Heart left ventricle (tissue), 16 donors: ENCODE results near the gene ERBB4. TPM values are rescaled to one million over a fixed set of nuclear protein-coding genes. Genes with fewer than 3 reads are reported as not detected.

Experiments
- ATAC-seq, 4 donors: fragments of 200-7000 bp; cut with Tn5 transposase; one replicate each; pipeline ENCODE4 v1.9.1; 2020 to 2022; ENCODE audit warnings: moderate library complexity in 4 of 4, mild to moderate bottlenecking in 3 of 4, moderate number of reproducible peaks in 1 of 4
- DNase-seq, 5 donors: peaks; one replicate each; pipeline ENCODE4 v3.0.0-alpha.2; 2020
- H3K27ac ChIP-seq, 12 donors: fragments of 200-600 bp; sonication (generic) in 4 of 12; one replicate each; pipeline versions ENCODE4 v1.5.0 to v1.8.0; 2016 to 2022; ENCODE audit warnings: mild to moderate bottlenecking in 2 of 12
- H3K27me3 ChIP-seq, 9 donors: fragments of 200-600 bp; sonication (generic) in 2 of 9; one replicate each; pipeline versions ENCODE4 v1.5.1 to v1.8.0; 2016 to 2022; ENCODE audit warnings: mild to moderate bottlenecking in 3 of 9
- H3K36me3 ChIP-seq, 9 donors: fragments of 200-600 bp; sonication (generic) in 2 of 9; one replicate each; pipeline versions ENCODE4 v1.5.0 to v1.8.0; 2018 to 2022; ENCODE audit warnings: mild to moderate bottlenecking in 2 of 9
- H3K4me1 ChIP-seq, 12 donors: fragments of 200-600 bp; sonication (generic) in 4 of 12; one replicate each; pipeline versions ENCODE4 v1.5.0 to v1.8.0; 2016 to 2022; ENCODE audit warnings: mild to moderate bottlenecking in 3 of 12
- H3K4me3 ChIP-seq, 12 donors: fragments of 200-600 bp; sonication (generic) in 4 of 12; one replicate each; pipeline versions ENCODE4 v1.5.0 to v1.8.0; 2017 to 2022; ENCODE audit warnings: mild to moderate bottlenecking in 9 of 12, moderate library complexity in 4 of 12
- H3K9me3 ChIP-seq, 12 donors: fragments of 200-600 bp; sonication (generic) in 4 of 12; one replicate each; pipeline versions ENCODE4 v1.5.0 to v1.8.0; 2016 to 2022; ENCODE audit warnings: mild to moderate bottlenecking in 1 of 12
- CTCF ChIP-seq, 12 donors: fragments of 200-600 bp; sonication (generic) in 4 of 12; IDR thresholded peaks; one replicate each; pipeline versions ENCODE4 v1.5.0 to v1.8.0; 2018 to 2022; ENCODE audit warnings: antibody characterized with exemption in 12 of 12, mild to moderate bottlenecking in 5 of 12
- POLR2A ChIP-seq, 2 donors: fragments of 450-650 bp; IDR thresholded peaks; one replicate each; pipeline ENCODE4 v1.6.1; 2017; ENCODE audit warnings: antibody characterized with exemption in 2 of 2, mild to moderate bottlenecking in 2 of 2, moderate library complexity in 2 of 2
- WGBS, 4 donors: extraction: QIAGEN DNeasy Blood & Tissue Kit in 2 of 4; methylation state at CpG; one replicate each; pipeline versions ENCODE4 v1.1.5 to v1.1.7; 2013 to 2018; 5-methylcytosine and 5-hydroxymethylcytosine counted together
- intact Hi-C, 10 donors: fragments of 100-400 bp; cut with DNase I; formaldehyde crosslinking; loops; one replicate each; pipeline versions ENCODE4 v1.11.1 to v1.14.2; 2022
- polyA plus RNA-seq, 2 donors: library from polyadenylated mRNA; stranded (reverse); fragments of 200-250 nt; gene quantifications; one replicate each; pipeline ENCODE4 v1.2.3, GENCODE V29; 2013
- total RNA-seq, 9 donors: library from RNA; depleted of rRNA in 2 of 9; stranded (reverse); fragments of >200 nt in 2 of 9; fragmentation: NEBNext Ultra II Directional in 3 of 9; extraction: Animal tissue kit (Norgen Biotek cat#: 25700) in 3 of 9; gene quantifications; one replicate each; pipeline versions ENCODE4 v1.1.0 to v1.2.4, GENCODE V29; 2016 to 2023
- donor health status: ischemic (EF 13 %, LVEDD 7.1; RV severe dilation, severe dysfunction).
- donor health status: healthy with polysubstance abuse.
- donor health status: DM: no; HTN: yes; CAD: no.
- donor health status: DM: no; HTN: no; CAD: no.
- donor health status: ischemic (EF 25% LVEDD 6.9; RV normal size, moderate dysfunction).
- donor health status: ischemic (EF 25% LVEDD 5.7; RV mildly dilated, moderate dysfunction).
- donor health status: healthy.
- donor health status: DM: yes; HTN: yes; CAD: no.
- donor health status: ischemic (EF 35%, LVEDD 5.7; RV mildly dilated, moderate dysfunction).
- donor health status: nonischemic (EF 11% LVEDD 7.7; RV severe dilation, severe dysfunction).
- donor health status: DM: yes; HTN: yes; CAD: no.
- donor health status: PGD.
- donor health status: ischemic (EF 29% LVEDD 5.4; RV normal size, mild dysfunction).
- donor health status: nonischemic (EF 23%, LVEDD 6.1; RV moderate dilation, normal function).

Gene ERBB4
- total and polyA plus RNA-seq, 11 donors, result 1.3 to 29.5 (median 11.7) TPM

DNA sequence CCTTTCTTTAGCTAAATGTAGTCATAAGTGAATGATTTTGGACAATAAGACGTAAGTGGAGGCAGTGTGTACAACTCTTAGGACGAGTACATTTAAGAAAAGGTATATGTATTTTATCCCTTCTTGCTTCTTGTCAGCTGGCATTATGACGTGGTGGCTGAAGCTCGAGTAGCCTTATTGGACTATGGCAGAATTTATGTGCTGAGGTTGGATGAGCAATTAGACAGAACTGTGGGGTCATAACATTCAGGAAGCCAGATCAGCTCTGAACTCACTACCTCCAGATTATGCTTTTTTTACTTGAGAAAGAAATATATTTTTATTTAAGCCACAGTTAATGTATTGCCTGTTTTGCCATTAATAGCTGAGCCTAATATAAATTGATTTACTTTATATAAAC lies 661.5 kb downstream of the ERBB4 start:
- ATAC-seq (no peak), DNase-seq (no peak)
- Histone ChIP-seq H3K4me3 (no peak overlapping the region), H3K27me3 (no peaks in the 10 kb centered on the region), H3K9me3 (no peaks in the 10 kb centered on the region), H3K36me3 (no peaks in the 10 kb centered on the region), H3K27ac (no peak overlapping the region), H3K4me1 (no peaks in the 10 kb centered on the region)
- intact Hi-C loops, result loop anchor here in 1 of 10 donors (10.0 kb wide), 1 partner anchor 668 kb away; no protein-coding TSS in a partner anchor
- WGBS, 4 donors, result 73 to 87% (median 78%) methylated on average over 4 of the region's 4 CpGs
- TF ChIP-seq POLR2A (IDR thresholded peaks at IDR 0.05) (no peak), CTCF (IDR thresholded peaks at IDR 0.05) (no peak)

DNA sequence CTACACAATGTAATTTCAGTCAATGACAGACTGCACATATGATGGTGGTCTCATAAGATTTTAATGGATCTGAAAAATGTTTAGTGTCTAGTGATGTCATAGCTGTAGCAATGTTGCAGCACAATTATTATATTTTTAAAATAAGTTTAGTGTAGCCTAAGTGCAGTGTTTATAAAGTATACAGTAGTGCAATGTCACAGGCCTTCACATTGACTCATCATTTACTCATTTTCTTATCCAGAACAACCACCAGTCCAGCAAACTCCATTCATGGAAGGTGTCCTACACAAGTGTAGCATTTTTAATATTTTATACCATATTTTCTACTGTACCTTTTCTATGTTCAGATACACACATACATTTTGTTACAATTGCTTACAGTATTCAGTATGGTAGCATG lies 663.1 kb downstream of the ERBB4 start:
- H3K4me1 ChIP-seq, result no peaks in the 10 kb centered on the region
- ATAC-seq (no peak), DNase-seq (no peak)
- TF ChIP-seq POLR2A (IDR thresholded peaks at IDR 0.05) (no peak), CTCF (IDR thresholded peaks at IDR 0.05) (no peak)
- H3K36me3 ChIP-seq, result no peaks in the 10 kb centered on the region
- no peaks in the 10 kb centered on the region for H3K9me3 ChIP-seq
- no peak overlapping the region for H3K4me3 ChIP-seq
- H3K27ac ChIP-seq, result no peak overlapping the region
- no peaks in the 10 kb centered on the region for H3K27me3 ChIP-seq
- intact Hi-C loops, result loop anchor here in 1 of 10 donors (10.0 kb wide), 1 partner anchor 669 kb away; no protein-coding TSS in a partner anchor

- H3K4me3 ChIP-seq, result no peak overlapping the region
- TF ChIP-seq POLR2A (IDR thresholded peaks at IDR 0.05), result no peak
- no peak for TF ChIP-seq CTCF (IDR thresholded peaks at IDR 0.05)
- peak in 1 of 4 donors; percentile 41 for ATAC-seq
- no peak for DNase-seq
- no peak overlapping the region for H3K27ac ChIP-seq
- H3K36me3 ChIP-seq, result no peaks in the 10 kb centered on the region
- intact Hi-C loops, result no loop called here
- H3K4me1 ChIP-seq, result peaks cover 0 to 9% (median 0%) of the 10 kb centered on the region in 12 donors
- H3K9me3 ChIP-seq, result no peaks in the 10 kb centered on the region
- H3K27me3 ChIP-seq, result no peaks in the 10 kb centered on the region
- WGBS, 4 donors, result 46 to 56% (median 49%) methylated on average over 3 of the region's 3 CpGs
Measured at GRCh38 chr2:211868996-211869533, 669.5 kb downstream of the ERBB4 start.

DNA sequence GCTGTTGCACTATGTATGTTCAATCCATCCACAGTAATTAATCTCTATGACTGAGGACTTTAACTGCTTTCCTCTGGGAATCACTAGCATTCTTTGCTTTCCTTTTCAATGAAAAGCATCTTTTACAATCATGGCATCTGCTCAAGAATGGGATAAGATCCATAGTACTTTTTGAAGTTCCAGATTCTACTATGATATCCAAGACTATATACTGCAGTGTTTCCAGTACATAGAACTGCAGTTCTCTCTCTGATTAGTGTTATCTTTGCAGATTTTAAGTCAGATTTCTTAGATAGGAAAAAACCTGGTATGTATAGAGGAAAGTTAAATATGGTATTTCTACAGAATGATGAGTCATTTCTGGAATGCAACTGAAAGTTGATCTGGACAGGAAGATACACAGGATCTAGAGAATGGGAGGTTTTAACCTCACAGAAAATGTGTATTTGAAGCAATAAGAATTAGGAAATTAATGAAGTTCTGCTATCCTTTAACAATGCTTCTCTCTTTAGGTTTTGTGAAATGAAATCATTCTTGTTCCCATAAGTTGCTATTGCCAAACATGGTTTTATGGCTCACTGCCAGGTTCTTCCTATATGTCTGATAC lies 670.7 kb downstream of the ERBB4 start:
- no peak for DNase-seq
- Histone ChIP-seq H3K4me1 (peaks cover 0 to 9% (median 0%) of the 10 kb centered on the region in 12 donors), H3K4me3 (no peak overlapping the region), H3K27me3 (no peaks in the 10 kb centered on the region), H3K36me3 (no peaks in the 10 kb centered on the region), H3K27ac (no peak overlapping the region), H3K9me3 (peaks cover 0 to 7% (median 0%) of the 10 kb centered on the region in 12 donors)
- TF ChIP-seq POLR2A (IDR thresholded peaks at IDR 0.05) (no peak), CTCF (IDR thresholded peaks at IDR 0.05) (no peak)
- ATAC-seq, result no peak
- intact Hi-C loops, result no loop called here
